GM12801 (cell line): ENCODE measurements around the gene ALDH1A2.

Experiments used
- CTCF ChIP-seq: IDR thresholded peaks from one replicate; pipeline ENCODE4 v1.5.1; 2011; ENCODE audit warnings: control low read depth; ENCODE audit not compliant: insufficient read length; ENCODE audit errors: extremely low read depth

Gene ALDH1A2

GRCh38 chr15:57969996-57970395 lies 95.5 kb downstream of the ALDH1A2 start:
- no peak for TF ChIP-seq CTCF

GRCh38 chr15:57969355-57969754 lies 96.2 kb downstream of the ALDH1A2 start:
- no peak for TF ChIP-seq CTCF

- TF ChIP-seq CTCF, result no peak
Observed at GRCh38 chr15:57962887-57963286, 102.6 kb downstream of the ALDH1A2 start.

- TF ChIP-seq CTCF, result no peak
Observed at GRCh38 chr15:57961919-57962318, 103.6 kb downstream of the ALDH1A2 start.

- TF ChIP-seq CTCF, result no peak
Observed at GRCh38 chr15:57957113-57957512, 108.4 kb downstream of the ALDH1A2 start.

- no peak for TF ChIP-seq CTCF
Observed at GRCh38 chr15:57953874-57954273, 111.6 kb downstream of the ALDH1A2 start.

- TF ChIP-seq CTCF, result no peak
Observed at GRCh38 chr15:57951328-57951932, 114.1 kb downstream of the ALDH1A2 start.

GRCh38 chr15:57950381-57950946 lies 115.0 kb downstream of the ALDH1A2 start:
- no peak for TF ChIP-seq CTCF
